Lower leg skin (tissue), 4 donors: Measurements from ENCODE around the gene NSFL1C. TPM values are rescaled to one million over a fixed set of nuclear protein-coding genes. Genes with fewer than 3 reads are reported as not detected.

Experiments
- DNase-seq, 2 donors: peaks; one replicate each; pipeline ENCODE4 v3.0.0-alpha.2; 2019; ENCODE audit warnings: low spot score in 2 of 2
- H3K4me3 ChIP-seq: fragments of 200-600 bp; sonication (generic); 2 replicates; pipeline ENCODE4 v1.5.1; 2017; ENCODE audit warnings: mild to moderate bottlenecking, low read depth; ENCODE audit not compliant: poor library complexity, severe bottlenecking
- CTCF ChIP-seq, 3 donors: fragments of 450-650 bp; IDR thresholded peaks; one replicate each; pipeline ENCODE4 v1.5.1; 2016; ENCODE audit warnings: antibody characterized with exemption in 3 of 3, mild to moderate bottlenecking in 3 of 3, moderate library complexity in 2 of 3
- POLR2A ChIP-seq, 2 donors: fragments of 450-650 bp; IDR thresholded peaks; one replicate each; pipeline ENCODE4 v1.6.1; 2016 to 2017; ENCODE audit warnings: antibody characterized with exemption in 2 of 2, mild to moderate bottlenecking in 1 of 2, moderate library complexity in 1 of 2
- WGBS, 2 donors: methylation state at CpG; one replicate each; pipeline ENCODE4 v1.1.5; 2018; 5-methylcytosine and 5-hydroxymethylcytosine counted together
- intact Hi-C: fragments of 100-400 bp; cut with DNase I; formaldehyde crosslinking; loops from one replicate; pipeline ENCODE4 v1.15.0; 2023; ENCODE audit warnings: low total_unique reads
- total RNA-seq, 4 donors: library from RNA; depleted of rRNA; stranded (reverse); fragments of >200 nt; gene quantifications; one replicate each; pipeline ENCODE4 v1.1.0, GENCODE V29; 2016

NSFL1C gene
- total RNA-seq, 4 donors from 2014 or later = 56.9 to 76.2 (median 63.5) TPM

- WGBS, 2 donors = 86 to 87% methylated on average over 13 of the region's 13 CpGs
- intact Hi-C loops = no loop called here
- no peak overlapping the region for H3K4me3 ChIP-seq
- no peak for TF ChIP-seq CTCF (IDR thresholded peaks at IDR 0.05)
- TF ChIP-seq POLR2A (IDR thresholded peaks at IDR 0.05) = no peak
- no peak for DNase-seq
Measured at GRCh38 chr20:1473246-1474220, 6.9 kb upstream of the NSFL1C start.

DNA sequence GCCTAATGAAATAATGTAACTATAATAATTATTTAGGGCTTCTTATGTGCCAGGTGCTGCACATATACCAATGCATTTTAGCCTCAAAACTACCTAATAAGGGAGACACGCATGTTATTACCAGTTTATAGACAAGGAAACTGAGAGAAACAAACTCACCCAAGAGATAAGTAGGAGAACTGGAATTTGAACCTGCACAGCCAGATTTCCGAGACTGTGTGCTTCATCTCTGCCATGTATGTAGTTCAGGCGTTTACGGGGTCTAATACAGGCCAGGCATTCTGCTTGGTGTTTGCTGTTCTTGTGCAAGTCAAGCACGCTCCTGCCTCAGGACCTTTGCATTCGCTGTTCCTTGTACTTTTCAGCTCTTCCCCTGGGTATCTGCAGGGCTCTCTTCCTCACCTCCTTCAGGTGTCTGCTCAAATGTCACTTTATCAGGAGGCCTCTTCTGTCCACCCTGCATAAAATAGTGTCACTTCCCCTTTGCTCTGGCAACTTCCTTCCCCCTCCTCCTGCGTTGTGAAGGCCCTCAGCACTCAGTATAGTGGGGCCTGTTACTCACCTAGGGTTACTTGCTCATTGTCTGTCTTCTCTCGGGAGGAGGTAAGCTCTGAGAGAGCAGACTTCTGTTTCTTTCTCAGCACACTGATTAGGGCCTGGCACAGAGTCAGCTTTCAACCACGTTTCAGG, 6.1 kb upstream of the NSFL1C start:
- no peak for TF ChIP-seq CTCF (IDR thresholded peaks at IDR 0.05)
- TF ChIP-seq POLR2A (IDR thresholded peaks at IDR 0.05) = no peak
- WGBS, 2 donors = 65 to 66% methylated on average over 9 of the region's 9 CpGs
- no peak overlapping the region for H3K4me3 ChIP-seq
- no peak for DNase-seq
- intact Hi-C loops = no loop called here

- 93 to 100% methylated on average over 2 of the region's 2 CpGs for WGBS, 2 donors
- intact Hi-C loops = no loop called here
- TF ChIP-seq POLR2A (IDR thresholded peaks at IDR 0.05) (no peak), CTCF (IDR thresholded peaks at IDR 0.05) (no peak)
- no peak overlapping the region for H3K4me3 ChIP-seq
- no peak for DNase-seq
Measured at GRCh38 chr20:1471242-1471641, 4.6 kb upstream of the NSFL1C start.

GRCh38 chr20:1469925-1470571, 3.4 kb upstream of the NSFL1C start:
- intact Hi-C loops = no loop called here
- TF ChIP-seq POLR2A (IDR thresholded peaks at IDR 0.05) = no peak
- TF ChIP-seq CTCF (IDR thresholded peaks at IDR 0.05) = no peak
- DNase-seq = peak; percentile 75 to 91
- WGBS, 2 donors = 11 to 16% methylated on average over 11 of the region's 11 CpGs
- no peak overlapping the region for H3K4me3 ChIP-seq

DNA sequence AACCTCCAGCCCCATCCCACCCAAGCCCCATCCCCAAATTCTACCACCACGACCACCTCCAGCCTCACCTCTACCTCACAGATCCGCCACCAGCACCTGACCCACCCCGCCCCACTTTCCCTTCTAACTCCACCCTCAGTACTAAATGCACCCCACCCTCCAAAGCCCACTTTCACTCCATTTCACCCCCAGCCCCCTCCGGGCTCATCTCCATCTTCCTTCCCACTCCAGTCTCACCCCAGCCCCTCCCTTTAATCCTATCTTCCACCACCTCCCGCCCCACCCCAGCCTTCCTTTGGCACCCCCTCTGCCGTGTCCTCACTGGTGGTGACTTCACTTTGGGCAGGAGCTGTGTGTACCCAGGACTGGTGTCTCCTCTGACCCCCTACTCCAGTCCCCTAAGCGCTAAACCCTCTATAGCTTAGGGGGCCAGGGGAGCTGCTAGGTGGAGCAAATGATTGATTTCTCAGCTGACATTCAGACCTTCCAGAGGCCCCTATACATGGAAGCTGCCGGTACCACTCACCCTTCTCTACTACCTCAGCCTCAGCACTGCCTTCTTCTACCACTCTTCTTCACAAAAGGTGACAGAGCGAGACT, 2.8 kb upstream of the NSFL1C start:
- DNase-seq = no peak
- 73 to 75% methylated on average over 9 of the region's 9 CpGs for WGBS, 2 donors
- intact Hi-C loops = no loop called here

More for the DNA sequence above, 2.8 kb upstream of the NSFL1C start:
- H3K4me3 ChIP-seq = no peak overlapping the region
- no peak for TF ChIP-seq POLR2A (IDR thresholded peaks at IDR 0.05)
- no peak for TF ChIP-seq CTCF (IDR thresholded peaks at IDR 0.05)
